ENCODE data around the gene DOCK8.

Gene DOCK8

DNA sequence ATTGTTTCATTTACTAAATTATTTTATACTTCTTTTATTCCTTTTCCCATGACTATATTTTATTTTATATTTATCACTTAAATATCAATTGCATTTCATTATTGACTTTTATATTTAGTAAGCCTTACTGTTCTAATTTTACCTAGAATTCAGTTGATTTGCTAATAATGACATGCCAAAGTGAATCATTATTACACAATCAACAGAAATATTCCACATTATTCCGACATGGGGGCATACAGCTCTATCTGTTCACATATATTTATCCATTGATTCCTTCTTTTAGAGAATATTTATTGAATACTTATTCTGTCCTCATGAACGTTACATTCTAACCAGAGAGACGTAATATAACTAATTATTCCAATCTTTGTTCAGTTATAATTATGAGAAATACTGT, 221.8 kb downstream of the DOCK8 start:
- no peak for DNase-seq

DNA sequence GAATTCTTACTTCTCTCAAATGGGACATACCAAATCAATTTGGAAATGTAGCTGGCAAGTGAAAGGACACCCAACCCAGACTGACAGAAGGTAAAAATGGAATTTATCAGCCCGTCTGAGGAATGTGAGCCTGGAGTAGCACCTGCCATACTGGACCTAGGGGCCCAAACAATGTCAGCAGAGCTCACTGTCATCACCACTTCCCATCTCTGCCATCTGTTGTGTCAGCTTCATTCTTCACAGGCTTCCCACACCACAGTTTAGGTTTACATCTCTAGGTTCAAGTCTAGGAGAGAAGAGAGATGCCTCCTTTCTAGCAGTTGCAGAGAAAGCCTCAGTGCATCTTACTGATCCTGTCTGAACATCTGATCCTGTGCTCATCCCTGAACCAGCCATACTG, 222.4 kb downstream of the DOCK8 start:
- no peak for DNase-seq

DNA sequence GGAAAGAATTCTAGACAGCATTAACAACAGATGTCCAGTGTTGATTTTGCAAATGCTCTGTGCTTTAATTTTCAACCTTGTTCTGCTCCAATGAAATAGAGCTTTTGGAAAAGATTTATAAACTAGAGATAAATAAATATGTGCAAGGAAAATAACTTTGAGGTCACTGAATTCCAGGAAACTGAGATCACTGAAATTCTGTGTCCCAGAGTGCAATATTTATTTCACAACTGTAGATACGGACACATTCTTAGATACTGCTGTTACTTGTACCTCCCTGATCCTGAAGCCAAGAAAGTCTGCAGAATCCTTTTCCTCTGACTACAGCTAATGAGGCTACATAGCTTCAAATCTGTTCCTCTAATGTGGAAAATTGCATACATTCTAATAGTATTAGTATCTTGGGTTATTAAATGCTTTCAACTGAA, 222.9 kb downstream of the DOCK8 start:
- DNase-seq, result no peak

DNA sequence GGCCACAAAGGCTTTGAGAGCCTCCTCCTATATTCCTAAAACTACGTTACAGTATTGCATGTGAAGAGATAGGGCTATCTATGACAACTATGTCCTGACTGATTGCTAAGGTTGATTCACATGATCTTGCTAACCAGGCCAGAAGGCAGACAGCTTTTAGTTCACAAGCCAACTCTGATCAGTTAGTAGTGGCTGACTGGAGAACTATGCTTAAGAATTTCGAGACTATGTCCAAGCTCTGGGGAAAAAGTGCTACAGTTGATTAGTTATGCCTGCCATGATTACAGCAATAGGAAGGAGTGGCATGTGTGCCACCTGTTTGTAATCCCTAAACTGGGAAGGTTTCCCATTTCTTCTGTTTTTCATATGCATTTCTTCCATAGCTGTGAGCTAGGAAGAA, 223.4 kb downstream of the DOCK8 start:
- no peak for DNase-seq

DNA sequence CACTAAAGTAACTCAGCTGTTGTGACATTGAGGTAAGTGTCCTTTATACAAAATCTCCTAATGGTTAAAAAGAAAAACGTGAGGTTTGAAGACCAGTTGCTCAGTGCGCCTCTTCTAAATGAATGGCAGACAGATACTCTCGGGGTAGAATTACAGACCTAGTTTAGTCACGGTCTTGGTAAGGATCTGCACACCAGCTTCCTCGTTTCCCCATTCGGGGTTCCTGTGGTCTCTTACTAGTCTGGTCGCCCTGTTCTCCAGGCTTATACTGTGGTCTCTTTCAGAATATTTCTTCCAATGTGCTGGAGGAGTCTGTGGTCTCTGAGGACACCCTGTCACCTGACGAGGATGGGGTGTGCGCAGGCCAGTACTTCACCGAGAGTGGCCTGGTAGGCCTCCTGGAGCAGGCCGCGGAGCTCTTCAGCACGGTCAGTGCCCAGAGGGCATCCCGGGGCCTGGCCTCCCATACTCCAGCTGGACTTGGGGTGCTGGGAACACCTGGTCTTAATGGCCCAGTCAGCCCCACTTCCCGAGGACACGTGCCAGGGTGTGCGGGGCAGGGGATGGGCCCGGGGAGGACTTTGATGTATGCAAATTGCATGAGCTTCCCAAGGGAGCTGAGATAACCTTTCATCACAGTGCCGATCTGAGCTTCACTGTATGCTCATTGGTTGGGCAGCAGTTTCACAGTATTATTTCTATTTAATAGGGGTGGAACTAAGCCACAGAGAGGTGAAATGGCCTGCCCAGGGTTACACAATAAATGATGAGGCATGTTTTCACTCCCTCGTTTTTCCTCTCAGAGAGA, 224.5 kb downstream of the DOCK8 start:
- DNase-seq, result no peak

DNA sequence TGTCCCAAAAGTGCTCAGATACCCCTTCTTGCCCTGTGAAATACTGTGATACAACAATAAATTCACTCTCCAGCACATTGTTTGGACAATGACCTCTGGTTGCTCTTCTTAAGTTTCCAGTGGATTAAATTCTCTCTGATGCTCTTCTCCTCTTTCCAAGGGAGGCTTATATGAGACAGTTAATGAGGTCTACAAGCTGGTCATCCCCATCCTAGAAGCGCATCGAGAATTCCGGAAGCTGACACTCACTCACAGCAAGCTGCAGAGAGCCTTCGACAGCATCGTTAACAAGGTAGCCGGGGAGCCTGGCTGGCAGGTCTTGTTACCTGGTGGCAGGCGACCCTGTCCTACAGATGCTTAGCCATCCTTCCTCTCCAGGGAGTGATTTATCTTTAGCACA, 226.5 kb downstream of the DOCK8 start:
- DNase-seq, result no peak

DNA sequence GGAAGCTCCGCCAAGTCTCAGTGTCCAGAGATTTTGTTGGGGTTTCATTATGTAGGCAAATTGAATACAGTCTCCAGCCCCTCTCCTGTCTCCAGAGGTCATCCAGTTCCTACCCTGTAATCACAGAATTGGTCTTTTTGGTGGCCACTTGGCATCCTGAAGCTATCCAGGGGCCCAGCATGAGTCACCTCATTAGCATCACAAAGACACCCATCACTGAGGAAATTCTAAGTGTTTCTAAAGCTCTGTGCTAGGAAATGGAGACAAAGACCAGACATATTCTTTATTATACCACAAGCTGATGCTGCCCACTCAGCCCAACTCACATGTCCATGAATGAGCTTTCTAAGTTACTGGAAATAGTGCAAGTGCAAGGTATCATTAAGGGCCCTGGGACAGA, 229.9 kb downstream of the DOCK8 start:
- no peak for DNase-seq

DNA sequence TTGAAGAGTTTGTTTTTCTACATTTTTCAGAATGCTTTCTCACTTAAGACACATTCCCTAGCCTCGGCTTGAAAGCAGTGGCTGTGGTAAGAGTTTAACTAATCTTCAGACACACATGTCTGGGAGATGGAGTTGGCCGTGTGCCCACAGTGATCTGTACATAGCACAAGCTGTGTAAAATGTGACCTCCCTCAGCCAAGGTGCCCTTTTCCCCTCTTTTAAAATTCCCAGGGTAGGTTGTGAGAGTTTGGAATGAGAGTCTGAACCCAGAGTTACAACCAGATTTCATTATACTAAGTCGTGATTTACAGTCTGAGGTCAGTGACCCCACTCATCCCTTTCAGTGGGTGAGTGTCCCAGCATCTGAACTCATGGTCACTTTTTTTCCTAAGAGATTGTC, 230.4 kb downstream of the DOCK8 start:
- DNase-seq, result no peak

DNA sequence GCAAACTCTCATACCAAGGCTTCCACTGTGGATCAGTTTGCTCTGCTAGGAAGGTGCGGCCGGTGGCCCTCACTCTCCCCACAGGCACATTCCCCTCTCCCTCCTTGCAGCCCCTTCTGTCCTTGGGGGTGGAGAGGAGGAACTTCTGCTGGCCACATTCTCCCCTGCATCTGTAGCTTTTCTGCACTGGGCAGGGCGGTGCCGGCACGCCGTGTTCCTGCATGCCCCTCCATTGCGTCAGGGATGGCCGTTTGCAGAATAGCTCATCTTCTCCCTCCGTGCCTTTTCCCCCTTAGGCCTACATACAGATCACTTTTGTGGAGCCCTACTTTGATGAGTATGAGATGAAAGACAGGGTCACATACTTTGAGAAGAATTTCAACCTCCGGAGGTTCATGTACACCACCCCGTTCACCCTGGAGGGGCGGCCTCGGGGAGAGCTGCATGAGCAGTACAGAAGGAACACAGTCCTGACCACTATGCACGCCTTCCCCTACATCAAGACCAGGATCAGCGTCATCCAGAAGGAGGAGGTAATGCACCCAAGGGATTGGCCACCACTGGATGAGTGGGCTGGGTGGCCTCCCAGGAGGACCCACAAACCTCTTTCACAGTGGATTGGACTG, 231.5 kb downstream of the DOCK8 start:
- no peak for DNase-seq

DNA sequence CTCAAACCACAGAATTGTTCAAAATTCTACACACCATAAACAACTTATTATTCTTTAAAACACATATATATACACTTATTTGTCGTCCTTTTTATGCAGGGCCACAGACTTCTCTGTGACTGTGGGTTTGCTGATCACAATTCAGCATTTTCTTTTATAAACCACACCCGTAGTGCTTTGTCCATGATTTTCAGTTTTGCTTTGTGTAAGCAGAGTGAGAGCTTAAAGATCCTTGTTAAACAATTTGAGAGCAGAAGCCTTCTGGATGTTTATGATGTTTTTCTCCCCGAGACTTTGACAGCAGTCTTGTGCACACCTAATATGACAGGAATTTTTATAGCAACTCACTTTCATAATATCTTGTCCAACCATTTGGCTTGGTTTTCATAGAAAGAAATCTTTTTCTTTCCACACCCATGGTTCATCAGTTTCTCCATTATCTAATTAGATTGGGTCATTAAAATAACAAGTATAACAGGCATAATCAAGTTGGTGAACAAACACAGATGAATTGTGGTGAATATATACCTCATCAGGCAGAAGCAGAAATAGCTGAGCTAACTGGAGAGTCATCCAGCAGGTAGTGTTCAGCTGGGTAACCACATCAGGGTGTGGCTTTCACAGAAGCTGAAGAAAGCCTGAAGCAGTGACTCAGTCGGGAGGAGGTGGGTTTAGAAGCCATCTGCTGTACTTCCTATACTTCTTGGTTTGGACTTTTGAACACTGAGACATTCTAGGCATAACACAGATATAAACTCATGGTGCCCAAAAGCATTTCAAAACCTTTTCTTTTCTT, 232.8 kb downstream of the DOCK8 start:
- DNase-seq, result peak; percentile 27

DNA sequence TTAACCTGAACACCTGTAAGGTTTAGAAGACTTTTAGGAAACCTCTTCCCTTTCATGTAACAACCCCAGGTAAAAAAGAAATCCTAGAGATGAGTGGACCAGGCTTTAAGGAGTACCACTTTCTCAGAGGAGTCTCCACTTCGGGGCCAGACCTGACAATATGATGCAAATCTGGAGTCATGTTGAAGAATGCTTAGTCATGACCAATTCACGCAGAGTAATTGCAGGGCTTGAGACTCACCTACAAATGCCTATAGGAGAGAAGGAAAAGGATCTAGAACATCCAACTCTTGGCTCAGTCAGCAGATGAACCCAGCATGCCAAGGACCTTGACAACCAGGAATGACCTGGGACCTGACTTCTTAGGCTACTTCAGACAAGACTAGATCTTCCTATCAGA, 235.4 kb downstream of the DOCK8 start:
- no peak for DNase-seq

DNA sequence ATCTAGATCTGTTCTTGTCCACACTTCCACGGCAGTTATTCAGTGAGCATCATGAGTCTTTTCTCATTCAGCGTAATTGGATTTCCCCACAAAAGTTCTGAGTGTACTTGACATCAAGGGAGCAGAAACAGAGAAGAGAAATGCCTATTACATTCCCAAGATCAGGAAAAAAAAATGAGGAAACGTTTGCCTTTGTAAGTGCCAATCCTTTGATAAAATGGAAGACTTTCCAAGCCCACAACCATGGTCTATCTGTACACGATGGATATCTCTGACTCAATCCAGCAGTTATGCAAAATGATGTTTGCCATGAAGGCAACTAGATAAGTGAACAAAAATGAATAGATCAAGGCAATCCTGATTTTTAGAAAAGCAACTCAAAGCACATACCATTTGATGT, 235.9 kb downstream of the DOCK8 start:
- no peak for DNase-seq

DNA sequence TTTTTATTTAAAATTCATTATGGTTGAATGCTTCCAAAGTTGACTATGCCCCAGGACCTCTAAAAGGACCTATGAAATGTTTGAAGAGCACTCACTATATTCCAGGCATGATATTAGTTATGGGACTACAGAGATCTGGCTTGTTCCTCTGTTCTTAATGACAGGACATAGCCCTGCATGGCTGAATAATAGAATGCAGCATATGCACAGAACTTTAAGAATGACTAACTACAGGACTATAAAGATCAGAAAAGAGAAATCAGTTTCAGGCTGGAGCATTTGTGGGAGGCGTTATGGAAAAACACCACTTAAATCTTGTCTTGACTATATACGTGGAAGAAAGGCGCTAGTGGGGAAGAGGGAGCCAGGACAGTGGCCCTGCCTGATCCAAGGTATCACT, 239.2 kb downstream of the DOCK8 start:
- no peak for DNase-seq

DNA sequence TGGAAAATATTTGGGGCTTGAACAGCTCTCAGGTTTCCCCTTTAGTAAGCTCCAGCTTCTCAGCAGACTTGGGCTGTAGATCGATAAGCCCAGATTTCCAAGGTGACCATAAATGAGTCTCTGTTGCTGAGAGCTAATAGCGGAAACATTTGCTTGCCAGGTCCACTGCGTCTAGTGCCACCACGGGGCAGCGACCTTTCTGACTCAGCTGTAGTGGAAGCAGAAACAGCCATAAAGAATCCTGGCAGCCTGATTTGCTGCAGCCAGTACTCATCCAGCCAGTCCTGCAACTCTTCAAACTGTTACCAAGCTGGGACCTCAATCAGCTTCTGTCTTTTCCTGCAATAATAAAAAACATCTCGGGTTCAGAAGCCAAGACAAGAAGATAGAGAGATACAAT, 241.7 kb downstream of the DOCK8 start:
- DNase-seq, result no peak

DNA sequence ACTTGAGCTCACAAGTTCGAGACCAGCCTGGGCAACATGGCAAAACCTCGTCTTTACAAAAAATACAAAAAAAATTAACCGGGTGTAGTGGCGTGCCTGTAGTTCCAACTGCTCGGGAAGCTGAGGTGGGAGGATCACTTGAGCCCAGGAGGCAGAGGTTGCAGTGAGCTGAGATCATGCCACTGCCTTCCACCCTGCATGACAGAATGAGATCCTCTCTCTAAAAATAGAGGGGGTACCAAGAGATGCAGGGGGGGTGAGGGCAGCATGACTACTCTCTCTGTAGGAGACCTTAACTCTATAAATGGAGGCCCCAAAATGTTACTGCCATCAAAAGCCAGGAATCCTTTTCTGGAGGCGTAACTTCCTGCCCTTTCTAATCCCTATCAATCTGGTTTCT, 243.9 kb downstream of the DOCK8 start:
- no peak for DNase-seq

DNA sequence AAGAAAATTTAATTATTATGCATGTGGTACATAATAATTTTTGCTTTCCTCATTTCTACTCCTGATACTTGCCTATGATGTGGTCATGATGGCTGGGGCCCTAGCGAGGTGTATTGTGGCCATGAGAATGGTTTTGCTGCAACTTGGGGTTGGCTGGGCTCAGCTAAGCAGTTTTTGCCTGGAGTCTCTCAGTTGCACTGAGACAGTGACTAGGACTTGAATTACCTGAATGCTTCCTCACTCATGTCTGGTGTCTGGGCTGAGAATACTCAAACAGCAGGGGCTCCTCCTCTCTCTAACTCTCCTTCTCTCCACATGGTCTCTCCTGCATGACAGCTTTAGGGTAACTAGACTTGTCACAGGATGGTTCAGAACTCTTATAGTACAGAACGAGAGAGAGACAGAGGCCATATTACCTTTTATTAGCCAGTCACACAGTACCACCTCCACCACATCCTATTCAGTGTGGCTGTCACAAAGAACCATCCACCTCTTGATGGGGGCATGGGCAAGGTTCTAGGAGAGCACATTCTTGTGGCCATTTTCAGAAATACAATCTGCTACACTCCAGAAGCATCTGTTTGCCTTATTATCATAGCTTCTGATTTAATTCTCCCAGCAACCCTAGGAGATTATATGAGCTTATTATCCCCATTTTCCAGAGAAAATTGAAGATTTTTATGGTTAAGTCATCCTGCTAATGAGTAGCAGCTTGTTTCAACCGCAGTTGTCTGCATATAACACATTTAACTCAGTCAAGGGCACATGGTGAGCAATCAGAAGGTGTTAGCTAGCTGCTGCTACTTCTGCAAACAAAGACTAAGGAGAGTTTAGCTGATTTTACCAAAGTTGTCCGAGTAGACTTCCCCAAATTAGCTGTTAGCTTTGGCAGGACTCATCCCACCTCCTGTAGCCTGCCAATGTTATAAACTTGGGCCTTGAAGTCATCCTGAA, 245.1 kb downstream of the DOCK8 start:
- DNase-seq, result no peak

DNA sequence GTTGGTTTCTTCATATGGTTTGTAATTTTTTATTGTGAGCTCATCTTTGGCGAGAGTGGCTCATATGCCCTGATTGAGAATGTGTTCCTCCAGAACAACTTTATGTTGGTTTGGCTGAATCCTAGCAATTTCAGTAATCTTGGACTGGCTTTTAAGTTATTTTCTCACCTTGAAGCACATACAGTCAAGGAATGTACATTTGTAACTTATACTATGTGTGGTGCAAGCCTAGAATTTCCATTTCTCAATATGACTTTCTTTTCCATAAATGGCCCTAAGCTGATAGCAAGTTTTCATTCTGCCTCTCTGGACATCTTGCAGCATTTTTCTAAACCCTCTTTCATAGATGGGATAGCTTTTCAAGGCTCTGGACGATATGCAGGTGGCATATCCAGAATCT, 247.5 kb downstream of the DOCK8 start:
- DNase-seq, result no peak

DNA sequence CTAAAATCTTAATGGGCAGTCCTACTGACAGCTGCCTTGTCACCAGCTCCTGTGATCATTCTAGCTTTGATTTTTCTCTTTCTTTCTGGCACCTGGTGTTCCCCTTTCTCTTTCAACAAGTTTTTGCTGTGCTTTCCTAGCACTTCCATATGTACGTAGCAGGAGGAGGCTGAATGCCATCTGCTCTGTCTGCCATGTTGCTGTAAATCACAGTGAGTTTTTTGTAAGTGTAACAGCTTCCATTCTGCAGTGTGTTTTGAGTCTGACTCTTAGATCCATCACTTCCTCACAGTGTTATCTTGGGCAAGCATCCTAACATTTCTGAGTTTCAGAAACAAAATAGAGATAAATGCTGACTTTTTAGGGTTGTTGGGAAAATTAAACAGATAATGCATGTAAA, 247.9 kb downstream of the DOCK8 start:
- no peak for DNase-seq

DNA sequence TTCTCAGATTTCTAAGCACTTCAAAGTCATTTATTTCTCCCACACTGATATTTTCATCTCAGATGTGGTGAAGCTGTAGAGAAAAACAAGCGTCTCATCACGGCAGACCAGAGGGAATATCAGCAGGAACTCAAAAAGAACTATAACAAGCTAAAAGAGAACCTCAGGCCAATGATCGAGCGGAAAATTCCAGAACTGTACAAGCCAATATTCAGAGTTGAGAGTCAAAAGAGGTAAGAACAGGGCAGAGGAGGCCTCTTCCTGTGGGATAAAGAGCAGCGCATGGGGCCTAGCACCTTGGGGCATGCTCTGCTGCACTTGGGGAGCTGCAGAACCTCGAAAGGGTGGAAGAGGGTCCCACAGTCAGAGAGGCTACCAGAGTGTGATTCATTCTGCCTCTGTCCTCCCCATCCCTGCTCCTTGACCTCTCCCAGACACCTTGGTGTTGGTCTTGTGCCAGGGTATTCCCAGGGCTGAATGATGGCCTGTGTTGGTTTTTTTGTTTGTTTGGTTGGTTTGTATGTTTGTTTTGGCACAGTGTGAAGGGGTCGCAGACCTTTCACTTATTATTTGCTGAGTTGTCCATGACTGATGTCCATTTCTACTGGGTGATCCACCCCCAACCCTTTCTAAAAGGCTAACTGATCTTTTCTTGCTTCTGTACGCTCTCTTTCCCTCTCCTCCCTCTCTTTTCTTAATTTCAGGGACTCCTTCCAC, 248.9 kb downstream of the DOCK8 start:
- no peak for DNase-seq

DNA sequence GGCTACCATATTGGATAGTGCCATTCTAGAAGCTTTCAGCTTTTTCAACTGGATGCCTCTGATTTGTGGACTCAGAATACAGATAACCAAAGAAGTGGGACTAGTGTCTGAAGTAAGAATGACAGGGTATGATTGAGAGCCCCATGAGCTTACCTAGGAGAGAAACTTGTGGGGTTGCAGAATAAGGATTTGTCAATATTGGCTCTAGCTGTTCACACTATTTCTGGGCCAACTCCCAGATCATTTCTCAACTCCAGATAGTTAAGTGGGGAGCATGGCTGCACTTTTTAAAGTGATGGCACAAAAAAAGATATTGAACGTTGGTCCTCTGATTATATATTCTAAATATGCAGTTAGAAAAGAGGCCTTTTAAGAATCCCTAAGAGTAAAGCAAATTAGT, 252.1 kb downstream of the DOCK8 start:
- DNase-seq, result no peak

DNA sequence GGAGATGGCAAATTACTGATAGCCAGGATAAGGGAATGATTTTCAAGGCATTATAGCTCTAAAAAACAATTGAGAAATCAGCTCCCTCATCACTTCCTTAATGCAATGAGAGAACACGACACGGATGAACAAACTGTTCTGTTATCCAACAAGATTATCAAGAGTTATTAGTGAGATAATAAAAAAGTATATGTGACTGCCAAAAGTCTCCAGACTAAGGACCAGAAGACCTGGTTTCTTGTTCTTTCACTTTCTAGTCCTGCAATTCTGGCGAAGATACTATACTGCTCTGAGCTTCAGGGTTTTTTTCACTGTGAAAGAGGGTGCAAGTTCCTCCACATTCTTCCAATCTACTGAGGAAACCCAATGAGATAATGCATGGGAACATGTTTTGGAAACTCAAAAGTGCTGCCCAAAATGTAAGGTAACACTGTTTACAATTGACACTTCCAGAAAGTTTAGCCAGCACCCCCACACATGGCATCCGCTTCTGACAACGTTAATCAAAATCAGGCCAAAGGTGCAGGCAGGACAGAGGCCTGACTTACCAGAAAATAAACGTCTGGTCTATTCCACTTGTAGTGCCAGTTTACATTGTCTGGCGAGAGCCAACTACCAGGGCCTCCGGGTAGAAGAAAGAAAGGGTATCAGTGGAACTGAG, 254.2 kb downstream of the DOCK8 start:
- no peak for DNase-seq
